ENCODE measurements around the gene CLASRP. TPM values are rescaled to one million over a fixed set of nuclear protein-coding genes. Genes with fewer than 3 reads are reported as not detected.

Gene CLASRP
- total and polyA plus RNA-seq, 2 of the 8 experiments (the other 6 are each of a cell fraction or from before 2014, with no cell fraction given), result 22.3 to 71.7 TPM

DNA sequence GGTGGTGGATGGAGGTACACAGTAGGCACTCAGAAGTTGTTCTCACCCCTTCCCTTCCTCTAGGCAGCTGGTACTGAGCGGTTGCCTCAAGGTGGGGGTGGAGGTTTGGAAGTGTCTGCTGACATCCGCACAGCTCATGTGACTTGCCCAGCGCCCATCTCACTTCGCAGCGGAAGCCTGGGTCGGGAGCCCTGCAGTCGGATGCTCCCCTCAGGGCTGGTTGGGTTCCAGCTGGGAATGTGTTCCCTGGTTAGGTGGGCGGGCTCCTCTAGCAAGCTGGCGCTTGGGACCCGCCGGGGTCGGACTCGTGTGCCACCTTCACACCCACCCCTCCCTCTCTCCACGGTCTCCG lies 64.3 kb downstream of the CLASRP start (continued):
- no peak for TF ChIP-seq RFX5 (IDR thresholded peaks at IDR 0.05; ENCODE audit: borderline replicate concordance, low read depth, low read length)
- TF ChIP-seq, protein P1, sequence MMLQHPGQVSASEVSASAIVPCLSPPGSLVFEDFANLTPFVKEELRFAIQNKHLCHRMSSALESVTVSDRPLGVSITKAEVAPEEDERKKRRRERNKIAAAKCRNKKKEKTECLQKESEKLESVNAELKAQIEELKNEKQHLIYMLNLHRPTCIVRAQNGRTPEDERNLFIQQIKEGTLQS (IDR thresholded peaks at IDR 0.05; ENCODE audit: insufficient read depth, low read depth, low read length), result no peak

Measured in H1 (cell line).